ENCODE data around the gene GRIK2. TPM values are rescaled to one million over a fixed set of nuclear protein-coding genes. Genes with fewer than 3 reads are reported as not detected.

GRIK2 gene
- total RNA-seq, 1 experiment from 2014 or later: 0.70 TPM

GRCh38 chr6:101937108-101937507, 543.6 kb downstream of the GRIK2 start:
- no peaks in the 10 kb centered on the region for H3K9me3 ChIP-seq (ENCODE audit: control insufficient read depth, low read depth, low read length)
- H3T11ph ChIP-seq (ENCODE audit: low read length): no peak overlapping the region
- H2AFZ ChIP-seq (ENCODE audit: low read length): no peak overlapping the region
- no peaks in the 10 kb centered on the region for H3K4me1 ChIP-seq (ENCODE audit: insufficient read depth, low read length)
- Mint-ChIP-seq H3K27me3 (ENCODE audit: low read depth) (no peaks in the 10 kb centered on the region), H3K4me3 (no peak overlapping the region), H3K36me3 (ENCODE audit: insufficient read depth in 1 of 3, low read depth in 3 of 3) (peaks cover 0 to 2% (median 1%) of the 10 kb centered on the region in 3 experiments; a peak in 3 of 7 replicates), H3K9me3 (peaks cover 0 to 1% of the 10 kb centered on the region in 2 experiments; a peak in 1 of 5 replicates), H3K4me1 (peaks cover 0 to 8% of the 10 kb centered on the region in 2 experiments; a peak in 1 of 4 replicates), H3K27ac (peak overlapping the region in 1 of 3 experiments; percentile 32; a peak in 2 of 7 replicates)
- H3K18ac ChIP-seq (ENCODE audit: insufficient read length, low read depth, low read length): no peak overlapping the region
- H4K91ac ChIP-seq (ENCODE audit: insufficient read length, low read depth, low read length): no peak overlapping the region
- H2AK5ac ChIP-seq (ENCODE audit: insufficient read length, low read length): no peak overlapping the region
- no peak overlapping the region for H2BK5ac ChIP-seq (ENCODE audit: insufficient read length, low read length)
- no peak overlapping the region for H3K14ac ChIP-seq (ENCODE audit: insufficient read depth, low read length)
- no peak overlapping the region for H4K8ac ChIP-seq (replicated peaks; ENCODE audit: insufficient read length, low read depth, low read length)
- no peaks in the 10 kb centered on the region for H3K27me3 ChIP-seq (ENCODE audit: insufficient read depth, low read length)
- H3K79me2 ChIP-seq (ENCODE audit: insufficient read depth, low read length): no peaks in the 10 kb centered on the region
- H2BK15ac ChIP-seq (ENCODE audit: low read depth, low read length): no peak overlapping the region
- no peak overlapping the region for H4K5ac ChIP-seq (ENCODE audit: insufficient read length, low read depth, low read length)
- H2BK120ac ChIP-seq (ENCODE audit: low read depth, low read length, poor library complexity, severe bottlenecking): no peak overlapping the region
- DNase-seq: no peak
- no peak for TF ChIP-seq CTCF (conservative IDR thresholded peaks at IDR 0.05)
- no peaks in the 10 kb centered on the region for H4K20me1 ChIP-seq (ENCODE audit: control insufficient read depth, insufficient read depth, insufficient read length)
- no peak overlapping the region for H3K23ac ChIP-seq (ENCODE audit: insufficient read length, low read depth, low read length)
- H3K9ac ChIP-seq (ENCODE audit: extremely low read depth, insufficient read length, low read length): no peak overlapping the region
- H2BK12ac ChIP-seq (ENCODE audit: insufficient read length, low read depth, low read length): no peak overlapping the region
- no peaks in the 10 kb centered on the region for H3K23me2 ChIP-seq (ENCODE audit: insufficient read length, low read depth, low read length, poor library complexity, severe bottlenecking)
- no peak overlapping the region for H3K4me2 ChIP-seq (ENCODE audit: insufficient read depth, insufficient read length, low read length)
- H3K4ac ChIP-seq (ENCODE audit: low read depth, low read length): no peak overlapping the region
- no peaks in the 10 kb centered on the region for H3K79me1 ChIP-seq (ENCODE audit: insufficient read depth, low read depth, low read length, poor library complexity, severe bottlenecking)
- no peak overlapping the region for H2BK20ac ChIP-seq (ENCODE audit: low read depth, low read length, poor library complexity, severe bottlenecking)
- no CpG with 5 or more reads among the region's 1 CpG for WGBS (ENCODE audit: extremely low coverage, insufficient read length, low lambda C conversion rate)
- no peak overlapping the region for H3K56ac ChIP-seq (ENCODE audit: insufficient read length, low read depth, low read length)
- H3K27ac ChIP-seq (ENCODE audit: insufficient read length, low read depth, low read length): no peak overlapping the region

Measured in H9 (cell line).